B cell (primary cell): ENCODE measurements around the gene TBC1D22A. TPM values are rescaled to one million over a fixed set of nuclear protein-coding genes. Genes with fewer than 3 reads are reported as not detected.
A peak's percentile ranks its signal among the peaks of the same experiment; 100 is the strongest.

Experiments used
- ATAC-seq: fragments of 200-7000 bp; cut with Tn5 transposase; one replicate; pipeline ENCODE4 v1.10.0; 2021; ENCODE audit warnings: low read depth, mild to moderate bottlenecking, moderate number of reproducible peaks, moderate library complexity
- CTCF ChIA-PET: fragments of 350-600 bp; sonication (Branson Sonifier 250); formaldehyde crosslinking; loops from one replicate; lab custom pipeline; 2021; ENCODE audit warnings: antibody characterized with exemption, inconsistent platforms; lab: Charles Lee
- POLR2A ChIA-PET: fragments of 350-600 bp; sonication (Branson Sonifier 250); formaldehyde crosslinking; loops from one replicate; lab custom pipeline; 2021; ENCODE audit warnings: antibody characterized with exemption; lab: Charles Lee
- DNase-seq: peaks from one replicate; pipeline ENCODE4 v3.0.0; 2013
- H2AFZ ChIP-seq: 2 replicates; pipeline ENCODE4 v1.6.1; 2012; ENCODE audit warnings: mild to moderate bottlenecking, low read depth, low read length; ENCODE audit not compliant: insufficient read depth, poor library complexity, severe bottlenecking
- H3K27ac ChIP-seq, 2 donors: 1 replicate in 1 of 2; 2 replicates in 1 of 2; pipeline ENCODE4 v1.5.1; 2012 to 2013; ENCODE audit warnings: low read length in 2 of 2, mild to moderate bottlenecking in 2 of 2, moderate library complexity in 1 of 2
- H3K27me3 ChIP-seq, 4 experiments: fragments of 200-600 bp in 1 of 4; sonication (generic) in 1 of 4; replicated peaks in 1 of 4; 1 replicate in 2 of 4; 2 replicates in 2 of 4; pipeline versions ENCODE4 v1.6.1 to v1.7.0; 2013 to 2016; ENCODE audit warnings: low read length in 3 of 4, mild to moderate bottlenecking in 2 of 4, mixed read lengths in 1 of 4, moderate library complexity in 1 of 4; ENCODE audit not compliant: insufficient read depth in 4 of 4, control insufficient read depth in 3 of 4; ENCODE audit errors: control extremely low read depth in 1 of 4
- H3K36me3 ChIP-seq, 2 experiments: replicated peaks in 1 of 2; 1 replicate in 1 of 2; 2 replicates in 1 of 2; pipeline versions ENCODE4 v1.6.1 to v1.7.1; 2013; ENCODE audit warnings: low read length in 1 of 2; ENCODE audit not compliant: insufficient read depth in 2 of 2, control insufficient read depth in 1 of 2; ENCODE audit errors: control extremely low read depth in 1 of 2, extremely low read depth in 1 of 2
- H3K4me1 ChIP-seq, 2 donors: fragments of 200-600 bp in 1 of 2; sonication (generic) in 1 of 2; 1 replicate in 1 of 2; 2 replicates in 1 of 2; pipeline versions ENCODE4 v1.5.1 to v1.6.1; 2013 to 2017; ENCODE audit warnings: low read length in 2 of 2; ENCODE audit not compliant: control insufficient read depth in 2 of 2, insufficient read depth in 2 of 2
- H3K4me2 ChIP-seq: replicated peaks from 2 replicates; pipeline ENCODE3; 2012; ENCODE audit warnings: mild to moderate bottlenecking, low read depth, low read length; ENCODE audit not compliant: poor library complexity, severe bottlenecking
- H3K4me3 ChIP-seq, 5 experiments: fragments of 200-600 bp in 1 of 5; sonication (generic) in 1 of 5; 1 replicate in 3 of 5; 2 replicates in 2 of 5; pipeline versions ENCODE4 v1.5.1 to v1.7.0; 2011 to 2016; ENCODE audit warnings: low read length in 4 of 5, mild to moderate bottlenecking in 4 of 5, low read depth in 2 of 5, control low read depth in 1 of 5, moderate library complexity in 1 of 5; ENCODE audit not compliant: insufficient read depth in 1 of 5; ENCODE audit errors: control extremely low read depth in 1 of 5, extremely low read depth in 1 of 5
- H3K79me2 ChIP-seq: fragments of 200-600 bp; sonication (generic); one replicate; pipeline ENCODE4 v1.6.0; 2016; ENCODE audit warnings: low read length; ENCODE audit not compliant: control insufficient read depth, insufficient read depth
- H3K9ac ChIP-seq: fragments of 200-600 bp; sonication (generic); 2 replicates; pipeline ENCODE4 v1.6.1; 2017; ENCODE audit warnings: mild to moderate bottlenecking, low read length, moderate library complexity
- H3K9me3 ChIP-seq, 3 donors: one replicate each; pipeline versions ENCODE4 v1.6.1 to v1.7.1; 2013; ENCODE audit warnings: low read length in 2 of 3; ENCODE audit not compliant: control insufficient read depth in 2 of 3, insufficient read depth in 1 of 3; ENCODE audit errors: control extremely low read depth in 1 of 3
- H4K20me1 ChIP-seq: 2 replicates; pipeline ENCODE4 v1.6.0; 2012; ENCODE audit warnings: mild to moderate bottlenecking, low read length; ENCODE audit not compliant: insufficient read depth, control insufficient read depth, poor library complexity, severe bottlenecking
- H3K27ac Mint-ChIP-seq: one replicate; pipeline ENCODE4 v1.8.0; 2021; ENCODE audit warnings: mixed read lengths
- H3K27me3 Mint-ChIP-seq: one replicate; pipeline ENCODE4 v1.8.0; 2021; ENCODE audit warnings: mixed read lengths
- H3K4me1 Mint-ChIP-seq: one replicate; pipeline ENCODE4 v1.8.0; 2021; ENCODE audit warnings: mixed read lengths
- H3K4me3 Mint-ChIP-seq: one replicate; pipeline ENCODE4 v1.8.0; 2021; ENCODE audit warnings: mixed read lengths
- H3K9me3 Mint-ChIP-seq: one replicate; pipeline ENCODE4 v1.8.0; 2022; ENCODE audit warnings: mixed read lengths; ENCODE audit not compliant: insufficient read depth
- EZH2 ChIP-seq: IDR thresholded peaks from 2 replicates; pipeline ENCODE4 v1.6.1; 2012; ENCODE audit warnings: borderline replicate concordance, low read depth, mild to moderate bottlenecking, moderate library complexity, low read length; ENCODE audit not compliant: insufficient read depth, poor library complexity, severe bottlenecking
- WGBS: methylation state at CpG from one replicate; pipeline ENCODE4 v1.1.5; 2013; ENCODE audit warnings: missing lambda C conversion rate; ENCODE audit not compliant: insufficient coverage; 5-methylcytosine and 5-hydroxymethylcytosine counted together
- intact Hi-C: fragments of 100-400 bp; cut with micrococcal nuclease; formaldehyde crosslinking; loops from one replicate; pipeline ENCODE4 v1.10.0; 2022
- polyA plus RNA-seq: library from polyadenylated mRNA; depleted of rRNA; stranded (reverse); fragments of >200 nt; gene quantifications from 2 replicates; pipeline ENCODE4 v1.2.3, GENCODE V29; 2012
- total RNA-seq, 2 donors: library from RNA; stranded (reverse); fragments of 120-200 nt in 1 of 2; gene quantifications; 1 replicate in 1 of 2; 2 replicates in 1 of 2; pipeline versions ENCODE4 v1.2.3 to v1.2.4, GENCODE V29; 2013 to 2022
- TF ChIP-seq, protein P1 (sequence below): fragments of 200-600 bp; IDR thresholded peaks from one replicate; pipeline ENCODE4 v1.8.0; 2022; ENCODE audit warnings: antibody characterized with exemption, mild to moderate bottlenecking

TBC1D22A gene
- total and polyA plus RNA-seq, 2 donors (not counting 1 experiment from before 2014, with no cell fraction given) = 73.8 to 128 TPM

DNA sequence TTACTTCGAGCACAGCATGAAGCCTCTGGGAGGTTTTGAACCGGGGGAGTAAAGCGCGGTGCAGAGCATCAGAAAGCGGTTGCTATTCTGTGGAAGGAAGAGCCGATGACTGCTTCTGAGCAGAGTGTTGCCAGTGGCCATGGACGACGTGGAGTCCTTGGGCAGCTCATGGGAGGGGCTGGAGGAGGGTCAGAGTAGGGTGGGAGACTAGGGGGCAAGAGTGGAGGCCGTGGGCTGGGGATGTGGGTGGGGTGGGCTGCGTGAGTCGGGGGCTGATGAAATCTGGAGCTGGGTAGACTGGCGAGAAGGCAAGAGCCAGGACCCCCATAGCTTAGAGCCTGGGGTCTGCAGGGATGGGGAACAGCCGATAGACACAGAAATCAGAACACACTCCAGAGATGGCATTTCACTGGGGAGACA, 40.2 kb downstream of the TBC1D22A start:
- Histone ChIP-seq H4K20me1 (peaks cover 98% of the 10 kb centered on the region), H3K27ac (peak overlapping the region in 1 of 2 donors; percentile 41), H3K4me2 (no peak overlapping the region), H2AFZ (no peak overlapping the region), H3K4me1 (peaks cover 15 to 19% of the 10 kb centered on the region in 2 donors), H3K9me3 (peaks cover 0 to 4% (median 0%) of the 10 kb centered on the region in 3 donors), H3K9ac (no peak overlapping the region), H3K36me3 (peaks cover 0 to 87% of the 10 kb centered on the region in 2 experiments), H3K4me3 (no peak overlapping the region), H3K79me2 (peaks cover 99% of the 10 kb centered on the region), H3K27me3 (no peaks in the 10 kb centered on the region)
- CTCF ChIA-PET = interaction anchor here (0.8 to 11.4 kb wide), 26 partner anchors 8 to 447 kb away, joined by 3 to 468 read pairs (median 9); partner anchors contain the start of genes CERK and TBC1D22A
- no peaks in the 10 kb centered on the region for H3K9me3 Mint-ChIP-seq
- ATAC-seq = no peak
- H3K4me3 Mint-ChIP-seq = no peak overlapping the region
- DNase-seq = no peak
- H3K27ac Mint-ChIP-seq = peak overlapping the region; percentile 34
- WGBS = 94% methylated on average over 13 of the region's 13 CpGs
- POLR2A ChIA-PET = interaction anchor here (0.6 to 1.5 kb wide), 3 partner anchors 40 to 64 kb away, joined by 4 to 15 read pairs (median 6); partner anchors contain the start of gene TBC1D22A
- H3K27me3 Mint-ChIP-seq = no peaks in the 10 kb centered on the region
- TF ChIP-seq, protein P1, sequence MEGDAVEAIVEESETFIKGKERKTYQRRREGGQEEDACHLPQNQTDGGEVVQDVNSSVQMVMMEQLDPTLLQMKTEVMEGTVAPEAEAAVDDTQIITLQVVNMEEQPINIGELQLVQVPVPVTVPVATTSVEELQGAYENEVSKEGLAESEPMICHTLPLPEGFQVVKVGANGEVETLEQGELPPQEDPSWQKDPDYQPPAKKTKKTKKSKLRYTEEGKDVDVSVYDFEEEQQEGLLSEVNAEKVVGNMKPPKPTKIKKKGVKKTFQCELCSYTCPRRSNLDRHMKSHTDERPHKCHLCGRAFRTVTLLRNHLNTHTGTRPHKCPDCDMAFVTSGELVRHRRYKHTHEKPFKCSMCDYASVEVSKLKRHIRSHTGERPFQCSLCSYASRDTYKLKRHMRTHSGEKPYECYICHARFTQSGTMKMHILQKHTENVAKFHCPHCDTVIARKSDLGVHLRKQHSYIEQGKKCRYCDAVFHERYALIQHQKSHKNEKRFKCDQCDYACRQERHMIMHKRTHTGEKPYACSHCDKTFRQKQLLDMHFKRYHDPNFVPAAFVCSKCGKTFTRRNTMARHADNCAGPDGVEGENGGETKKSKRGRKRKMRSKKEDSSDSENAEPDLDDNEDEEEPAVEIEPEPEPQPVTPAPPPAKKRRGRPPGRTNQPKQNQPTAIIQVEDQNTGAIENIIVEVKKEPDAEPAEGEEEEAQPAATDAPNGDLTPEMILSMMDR = no peak
- TF ChIP-seq EZH2 = no peak
- peaks cover 48% of the 10 kb centered on the region for H3K4me1 Mint-ChIP-seq
- intact Hi-C loops = loop anchor here (1.0 kb wide), 3 partner anchors 44 to 239 kb away; no protein-coding TSS in a partner anchor
